MM.1S (cell line): ENCODE data around the gene LMCD1.

ENCODE experiments used
- EZH2 ChIP-seq: fragments of 300-600 bp; sonication (generic); optimal IDR thresholded peaks from 2 replicates; pipeline ENCODE3; 2017; ENCODE audit warnings: low read depth, mild to moderate bottlenecking, antibody characterized with exemption, low read length, mixed read lengths
- TF ChIP-seq, protein P1 (sequence below): fragments of 300-600 bp; sonication (generic); IDR thresholded peaks from 2 replicates; pipeline ENCODE4 v1.5.1; 2016; ENCODE audit warnings: antibody characterized with exemption, low read length, mixed read lengths

- no peak for TF ChIP-seq EZH2
- TF ChIP-seq, protein P1, sequence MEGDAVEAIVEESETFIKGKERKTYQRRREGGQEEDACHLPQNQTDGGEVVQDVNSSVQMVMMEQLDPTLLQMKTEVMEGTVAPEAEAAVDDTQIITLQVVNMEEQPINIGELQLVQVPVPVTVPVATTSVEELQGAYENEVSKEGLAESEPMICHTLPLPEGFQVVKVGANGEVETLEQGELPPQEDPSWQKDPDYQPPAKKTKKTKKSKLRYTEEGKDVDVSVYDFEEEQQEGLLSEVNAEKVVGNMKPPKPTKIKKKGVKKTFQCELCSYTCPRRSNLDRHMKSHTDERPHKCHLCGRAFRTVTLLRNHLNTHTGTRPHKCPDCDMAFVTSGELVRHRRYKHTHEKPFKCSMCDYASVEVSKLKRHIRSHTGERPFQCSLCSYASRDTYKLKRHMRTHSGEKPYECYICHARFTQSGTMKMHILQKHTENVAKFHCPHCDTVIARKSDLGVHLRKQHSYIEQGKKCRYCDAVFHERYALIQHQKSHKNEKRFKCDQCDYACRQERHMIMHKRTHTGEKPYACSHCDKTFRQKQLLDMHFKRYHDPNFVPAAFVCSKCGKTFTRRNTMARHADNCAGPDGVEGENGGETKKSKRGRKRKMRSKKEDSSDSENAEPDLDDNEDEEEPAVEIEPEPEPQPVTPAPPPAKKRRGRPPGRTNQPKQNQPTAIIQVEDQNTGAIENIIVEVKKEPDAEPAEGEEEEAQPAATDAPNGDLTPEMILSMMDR: no peak
Observed at GRCh38 chr3:8532251-8532871, 30.7 kb downstream of the LMCD1 start.
